ENCODE results near the gene EHMT1.

EHMT1 gene

GRCh38 chr9:137748311-137748710 is 129.5 kb downstream of the EHMT1 start:
- TF ChIP-seq SIN3A (IDR thresholded peaks at IDR 0.05; ENCODE audit: borderline replicate concordance, insufficient read depth, low read length) (no peak), FOXP2 (optimal IDR thresholded peaks at IDR 0.05; ENCODE audit: borderline replicate concordance, extremely low read depth, extremely low read length, insufficient read depth) (no peak), POLR2AphosphoS5 (IDR thresholded peaks at IDR 0.05; ENCODE audit: low read depth, low read length) (no peak), TAF1 (IDR thresholded peaks at IDR 0.05; ENCODE audit: borderline replicate concordance, insufficient read depth, low read length) (no peak), REST (IDR thresholded peaks at IDR 0.05; ENCODE audit: insufficient read depth in 1 of 2, low read depth in 2 of 2, low read length in 2 of 2) (no peak)

- TF ChIP-seq FOXP2 (optimal IDR thresholded peaks at IDR 0.05; ENCODE audit: borderline replicate concordance, extremely low read depth, extremely low read length, insufficient read depth) (no peak), SIN3A (IDR thresholded peaks at IDR 0.05; ENCODE audit: borderline replicate concordance, insufficient read depth, low read length) (no peak), REST (IDR thresholded peaks at IDR 0.05; ENCODE audit: insufficient read depth in 1 of 2, low read depth in 2 of 2, low read length in 2 of 2) (no peak), TAF1 (IDR thresholded peaks at IDR 0.05; ENCODE audit: borderline replicate concordance, insufficient read depth, low read length) (no peak), POLR2AphosphoS5 (IDR thresholded peaks at IDR 0.05; ENCODE audit: low read depth, low read length) (no peak)
Measured at GRCh38 chr9:137748741-137749140, 129.9 kb downstream of the EHMT1 start.

GRCh38 chr9:137749511-137749910 is 130.7 kb downstream of the EHMT1 start:
- TF ChIP-seq FOXP2 (optimal IDR thresholded peaks at IDR 0.05; ENCODE audit: borderline replicate concordance, extremely low read depth, extremely low read length, insufficient read depth): no peak
- TF ChIP-seq REST (IDR thresholded peaks at IDR 0.05; ENCODE audit: insufficient read depth in 1 of 2, low read depth in 2 of 2, low read length in 2 of 2): no peak
- no peak for TF ChIP-seq POLR2AphosphoS5 (IDR thresholded peaks at IDR 0.05; ENCODE audit: low read depth, low read length)
- TF ChIP-seq SIN3A (IDR thresholded peaks at IDR 0.05; ENCODE audit: borderline replicate concordance, insufficient read depth, low read length): no peak
- no peak for TF ChIP-seq TAF1 (IDR thresholded peaks at IDR 0.05; ENCODE audit: borderline replicate concordance, insufficient read depth, low read length)

GRCh38 chr9:137750007-137750406 is 131.2 kb downstream of the EHMT1 start:
- no peak for TF ChIP-seq TAF1 (IDR thresholded peaks at IDR 0.05; ENCODE audit: borderline replicate concordance, insufficient read depth, low read length)
- TF ChIP-seq REST (IDR thresholded peaks at IDR 0.05; ENCODE audit: insufficient read depth in 1 of 2, low read depth in 2 of 2, low read length in 2 of 2): no peak
- no peak for TF ChIP-seq SIN3A (IDR thresholded peaks at IDR 0.05; ENCODE audit: borderline replicate concordance, insufficient read depth, low read length)
- no peak for TF ChIP-seq FOXP2 (optimal IDR thresholded peaks at IDR 0.05; ENCODE audit: borderline replicate concordance, extremely low read depth, extremely low read length, insufficient read depth)
- no peak for TF ChIP-seq POLR2AphosphoS5 (IDR thresholded peaks at IDR 0.05; ENCODE audit: low read depth, low read length)

GRCh38 chr9:137750566-137750965 is 131.8 kb downstream of the EHMT1 start:
- TF ChIP-seq FOXP2 (optimal IDR thresholded peaks at IDR 0.05; ENCODE audit: borderline replicate concordance, extremely low read depth, extremely low read length, insufficient read depth) (no peak), POLR2AphosphoS5 (IDR thresholded peaks at IDR 0.05; ENCODE audit: low read depth, low read length) (no peak), TAF1 (IDR thresholded peaks at IDR 0.05; ENCODE audit: borderline replicate concordance, insufficient read depth, low read length) (no peak), REST (IDR thresholded peaks at IDR 0.05; ENCODE audit: insufficient read depth in 1 of 2, low read depth in 2 of 2, low read length in 2 of 2) (no peak), SIN3A (IDR thresholded peaks at IDR 0.05; ENCODE audit: borderline replicate concordance, insufficient read depth, low read length) (no peak)
